Measurements from ENCODE around the gene STUB1.

DNA sequence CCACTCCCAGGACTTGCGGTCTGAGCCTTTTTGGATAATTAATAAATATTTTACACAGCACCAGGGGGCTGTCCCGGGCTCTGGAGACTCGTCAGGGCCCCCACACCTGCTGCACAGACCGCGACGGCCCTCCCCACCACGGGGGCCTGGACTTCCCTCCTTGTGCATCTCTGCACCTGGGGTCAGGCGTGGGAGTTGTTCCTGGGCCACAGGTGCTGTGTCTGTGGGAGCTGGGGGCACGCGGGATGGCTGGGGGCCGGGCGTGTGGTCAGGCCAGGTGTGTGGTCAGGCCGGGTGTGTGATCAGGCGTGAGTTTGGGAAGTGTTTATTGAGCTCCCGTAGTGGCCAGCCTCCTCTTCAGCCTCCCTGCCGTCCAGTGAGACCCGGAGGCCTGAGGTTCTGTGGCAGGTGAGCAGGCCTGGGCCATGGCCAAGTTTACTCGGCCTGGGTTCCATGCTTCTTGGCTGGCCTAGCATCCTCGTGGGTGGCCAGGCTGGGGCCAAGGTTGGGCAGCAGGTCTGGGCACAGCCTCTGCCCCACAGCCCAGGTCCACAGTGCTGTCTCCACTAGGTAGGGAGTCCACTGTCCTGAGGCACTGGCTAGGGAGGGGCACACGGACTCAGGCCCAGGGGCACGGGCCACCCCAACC is 1.9 kb upstream of the STUB1 start:
- TF ChIP-seq PKNOX1 (IDR thresholded peaks at IDR 0.05) (no peak), BCL3 (IDR thresholded peaks at IDR 0.05; ENCODE audit: borderline replicate concordance, insufficient read depth, low read depth, low read length, poor library complexity, severe bottlenecking) (no peak), POLR2AphosphoS5 (IDR thresholded peaks at IDR 0.05; ENCODE audit: low read length) (no peak), LARP7 (IDR thresholded peaks at IDR 0.05) (no peak), HDGF (IDR thresholded peaks at IDR 0.05) (no peak), CREB1 (IDR thresholded peaks at IDR 0.05; ENCODE audit: low read depth) (no peak), SMC3 (IDR thresholded peaks at IDR 0.05; ENCODE audit: borderline replicate concordance, low read length) (no peak), EZH2 (IDR thresholded peaks at IDR 0.05; ENCODE audit: borderline replicate concordance, control insufficient read depth, low read depth, low read length) (no peak), BRCA1 (IDR thresholded peaks at IDR 0.05; ENCODE audit: low read depth, low read length) (no peak), EP300 (IDR thresholded peaks at IDR 0.05; ENCODE audit: borderline replicate concordance in 1 of 2, control insufficient read depth in 1 of 2, low read depth in 2 of 2, low read length in 2 of 2) (no peak)
- TF ChIP-seq, protein P1, sequence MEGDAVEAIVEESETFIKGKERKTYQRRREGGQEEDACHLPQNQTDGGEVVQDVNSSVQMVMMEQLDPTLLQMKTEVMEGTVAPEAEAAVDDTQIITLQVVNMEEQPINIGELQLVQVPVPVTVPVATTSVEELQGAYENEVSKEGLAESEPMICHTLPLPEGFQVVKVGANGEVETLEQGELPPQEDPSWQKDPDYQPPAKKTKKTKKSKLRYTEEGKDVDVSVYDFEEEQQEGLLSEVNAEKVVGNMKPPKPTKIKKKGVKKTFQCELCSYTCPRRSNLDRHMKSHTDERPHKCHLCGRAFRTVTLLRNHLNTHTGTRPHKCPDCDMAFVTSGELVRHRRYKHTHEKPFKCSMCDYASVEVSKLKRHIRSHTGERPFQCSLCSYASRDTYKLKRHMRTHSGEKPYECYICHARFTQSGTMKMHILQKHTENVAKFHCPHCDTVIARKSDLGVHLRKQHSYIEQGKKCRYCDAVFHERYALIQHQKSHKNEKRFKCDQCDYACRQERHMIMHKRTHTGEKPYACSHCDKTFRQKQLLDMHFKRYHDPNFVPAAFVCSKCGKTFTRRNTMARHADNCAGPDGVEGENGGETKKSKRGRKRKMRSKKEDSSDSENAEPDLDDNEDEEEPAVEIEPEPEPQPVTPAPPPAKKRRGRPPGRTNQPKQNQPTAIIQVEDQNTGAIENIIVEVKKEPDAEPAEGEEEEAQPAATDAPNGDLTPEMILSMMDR (IDR thresholded peaks at IDR 0.05 in 2 of 3, conservative IDR thresholded peaks at IDR 0.05 in 1 of 3; ENCODE audit: control insufficient read depth in 2 of 3, extremely low read depth in 1 of 3, insufficient read depth in 1 of 3, low read depth in 3 of 3, low read length in 3 of 3) = no peak
